ENCODE measurements around the gene KCNE1.

The KCNE1 gene

DNA sequence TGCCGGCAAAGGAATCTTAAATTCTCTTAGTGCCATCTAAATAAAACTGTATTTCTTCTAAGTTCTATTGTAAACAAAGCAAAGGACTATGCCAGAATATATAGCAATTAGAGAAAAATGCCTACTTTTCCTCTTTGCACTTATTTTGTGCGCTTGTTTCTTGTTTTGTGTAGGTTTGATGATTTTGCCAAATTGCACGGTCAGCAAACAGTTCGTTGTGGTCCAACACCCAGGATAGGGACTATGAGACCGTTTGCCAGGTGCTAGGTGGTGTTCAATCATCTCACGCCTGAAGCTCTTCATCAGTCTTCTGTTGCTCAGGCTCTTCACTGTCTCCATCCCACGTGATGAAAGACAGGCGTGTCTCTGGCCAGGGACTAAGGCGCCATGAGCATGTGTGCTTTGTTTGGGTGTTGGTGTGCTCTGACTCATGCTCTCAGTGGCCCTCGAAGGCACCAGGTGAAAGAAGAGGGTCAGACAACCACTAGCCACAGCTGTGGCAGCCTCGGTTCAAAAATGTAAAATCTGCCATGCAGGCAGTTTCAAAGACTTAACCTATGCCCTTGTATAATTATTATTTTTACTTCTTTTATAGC is 36.9 kb upstream of the KCNE1 start:
- Histone ChIP-seq H3K36me3 (replicated peaks) (no peaks in the 10 kb centered on the region), H3K27me3 (replicated peaks) (no peaks in the 10 kb centered on the region), H3K4me3 (ENCODE audit: low read depth, low read length) (no peak overlapping the region), H3K27ac (no peak overlapping the region)
- in situ Hi-C loops (cut with HindIII; ENCODE audit: low pct_ligation_motif_present, low sequenced_read_pairs) = no loop called here
- TF ChIP-seq, protein P1, sequence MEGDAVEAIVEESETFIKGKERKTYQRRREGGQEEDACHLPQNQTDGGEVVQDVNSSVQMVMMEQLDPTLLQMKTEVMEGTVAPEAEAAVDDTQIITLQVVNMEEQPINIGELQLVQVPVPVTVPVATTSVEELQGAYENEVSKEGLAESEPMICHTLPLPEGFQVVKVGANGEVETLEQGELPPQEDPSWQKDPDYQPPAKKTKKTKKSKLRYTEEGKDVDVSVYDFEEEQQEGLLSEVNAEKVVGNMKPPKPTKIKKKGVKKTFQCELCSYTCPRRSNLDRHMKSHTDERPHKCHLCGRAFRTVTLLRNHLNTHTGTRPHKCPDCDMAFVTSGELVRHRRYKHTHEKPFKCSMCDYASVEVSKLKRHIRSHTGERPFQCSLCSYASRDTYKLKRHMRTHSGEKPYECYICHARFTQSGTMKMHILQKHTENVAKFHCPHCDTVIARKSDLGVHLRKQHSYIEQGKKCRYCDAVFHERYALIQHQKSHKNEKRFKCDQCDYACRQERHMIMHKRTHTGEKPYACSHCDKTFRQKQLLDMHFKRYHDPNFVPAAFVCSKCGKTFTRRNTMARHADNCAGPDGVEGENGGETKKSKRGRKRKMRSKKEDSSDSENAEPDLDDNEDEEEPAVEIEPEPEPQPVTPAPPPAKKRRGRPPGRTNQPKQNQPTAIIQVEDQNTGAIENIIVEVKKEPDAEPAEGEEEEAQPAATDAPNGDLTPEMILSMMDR (IDR thresholded peaks at IDR 0.05; ENCODE audit: low read depth, low read length, missing control alignments) = no peak
- no peak for DNase-seq

DNA sequence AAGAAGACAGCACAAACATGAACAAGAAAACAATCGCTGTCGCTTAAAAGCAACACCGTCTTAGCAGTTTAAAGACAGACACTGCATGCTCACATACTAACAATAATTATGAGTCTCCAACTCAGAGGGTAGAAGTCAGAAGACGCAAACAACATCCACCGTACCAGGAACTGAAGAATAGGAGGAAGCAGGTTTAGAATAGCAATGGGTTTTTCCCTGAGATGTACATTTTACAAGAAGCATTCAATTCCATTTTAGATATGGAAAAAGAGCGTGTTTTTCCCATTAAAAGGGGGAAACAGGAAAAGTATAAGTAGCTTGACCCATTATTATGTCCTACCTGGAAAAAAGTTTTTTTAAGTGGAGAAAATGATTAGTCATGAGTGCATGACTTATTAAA is 34.5 kb upstream of the KCNE1 start:
- no peak for DNase-seq
- in situ Hi-C loops (cut with HindIII; ENCODE audit: low pct_ligation_motif_present, low sequenced_read_pairs) = no loop called here
- no peak overlapping the region for H3K4me3 ChIP-seq (ENCODE audit: low read depth, low read length)
- H3K27ac ChIP-seq = no peak overlapping the region
- TF ChIP-seq, protein P1 (IDR thresholded peaks at IDR 0.05; ENCODE audit: low read depth, low read length, missing control alignments) = no peak
- no peaks in the 10 kb centered on the region for H3K36me3 ChIP-seq (replicated peaks)
- H3K27me3 ChIP-seq (replicated peaks) = no peaks in the 10 kb centered on the region

DNA sequence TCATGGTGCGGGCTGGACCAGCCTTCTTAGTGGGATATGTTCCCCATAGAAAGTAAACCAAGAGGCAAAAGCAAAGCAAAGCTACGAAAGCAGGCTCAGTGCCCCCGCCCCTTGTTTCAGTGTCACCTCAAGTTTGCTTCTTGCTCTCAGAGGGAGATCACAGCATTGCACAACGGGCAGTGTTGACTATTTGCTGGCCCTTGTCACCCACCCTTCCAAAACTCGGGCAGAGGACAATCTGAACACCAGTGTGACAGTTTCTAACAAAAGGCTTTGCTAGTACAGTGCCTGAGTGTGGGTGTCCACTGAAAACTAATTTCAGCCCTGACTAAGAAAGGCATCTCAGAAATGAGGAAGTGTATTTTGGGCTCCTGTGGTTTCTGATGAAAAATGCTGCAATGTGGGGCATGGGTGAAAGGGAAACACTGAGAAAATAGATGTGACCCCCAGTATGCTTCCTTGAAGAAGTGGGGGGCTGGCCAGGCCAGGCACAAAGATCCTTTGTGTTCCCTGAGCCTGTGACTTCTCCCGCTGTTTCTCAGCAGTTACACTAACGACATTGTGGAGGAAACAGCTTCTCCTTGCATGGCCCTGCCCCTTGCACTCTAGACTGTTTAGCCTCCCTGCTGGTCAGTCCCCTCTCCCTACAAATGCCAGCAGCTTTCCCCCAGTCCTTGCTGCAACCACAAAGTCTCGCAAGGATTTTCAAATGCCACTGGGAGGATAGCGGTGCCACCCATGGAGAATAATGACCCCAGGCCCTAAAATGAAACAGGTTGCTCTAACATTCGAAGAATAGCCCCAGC is 33.3 kb upstream of the KCNE1 start:
- in situ Hi-C loops (cut with HindIII; ENCODE audit: low pct_ligation_motif_present, low sequenced_read_pairs) = no loop called here
- H3K27ac ChIP-seq = peak overlapping the region; percentile 58

DNA sequence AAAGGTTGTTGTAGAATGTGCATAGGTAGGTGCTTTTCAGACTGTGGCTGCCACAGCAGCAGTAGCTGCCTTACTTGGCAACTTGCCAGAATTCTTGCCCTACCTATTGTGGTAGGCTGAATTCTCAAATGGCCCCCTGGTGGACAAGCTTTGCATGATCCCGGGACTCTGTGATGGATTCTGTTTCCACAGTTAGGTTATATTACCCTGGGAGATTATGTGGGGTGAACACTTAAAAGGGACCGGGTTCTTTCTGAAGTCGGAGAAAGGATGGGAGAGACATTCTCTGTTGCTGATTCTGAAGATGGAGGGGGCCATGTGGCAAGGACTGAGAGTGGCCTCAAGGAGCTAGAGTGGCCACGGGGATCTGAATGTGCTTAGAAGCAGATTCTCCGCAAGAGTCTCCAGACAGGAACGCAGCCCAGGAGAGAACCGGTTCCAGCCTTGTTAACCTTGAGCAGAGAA is 32.1 kb upstream of the KCNE1 start:
- Histone ChIP-seq H3K27ac (no peak overlapping the region), H3K36me3 (replicated peaks) (no peaks in the 10 kb centered on the region), H3K4me3 (ENCODE audit: low read depth, low read length) (no peak overlapping the region), H3K27me3 (replicated peaks) (no peaks in the 10 kb centered on the region)
- in situ Hi-C loops (cut with HindIII; ENCODE audit: low pct_ligation_motif_present, low sequenced_read_pairs) = no loop called here
- TF ChIP-seq, protein P1 (IDR thresholded peaks at IDR 0.05; ENCODE audit: low read depth, low read length, missing control alignments) = peak; percentile 85
- DNase-seq = peak; percentile 82

More for the DNA sequence above, 33.3 kb upstream of the KCNE1 start:
- TF ChIP-seq, protein P1 (IDR thresholded peaks at IDR 0.05; ENCODE audit: low read depth, low read length, missing control alignments) = no peak
- H3K4me3 ChIP-seq (ENCODE audit: low read depth, low read length) = no peak overlapping the region
- DNase-seq = no peak
- H3K36me3 ChIP-seq (replicated peaks) = no peaks in the 10 kb centered on the region
- no peaks in the 10 kb centered on the region for H3K27me3 ChIP-seq (replicated peaks)

DNA sequence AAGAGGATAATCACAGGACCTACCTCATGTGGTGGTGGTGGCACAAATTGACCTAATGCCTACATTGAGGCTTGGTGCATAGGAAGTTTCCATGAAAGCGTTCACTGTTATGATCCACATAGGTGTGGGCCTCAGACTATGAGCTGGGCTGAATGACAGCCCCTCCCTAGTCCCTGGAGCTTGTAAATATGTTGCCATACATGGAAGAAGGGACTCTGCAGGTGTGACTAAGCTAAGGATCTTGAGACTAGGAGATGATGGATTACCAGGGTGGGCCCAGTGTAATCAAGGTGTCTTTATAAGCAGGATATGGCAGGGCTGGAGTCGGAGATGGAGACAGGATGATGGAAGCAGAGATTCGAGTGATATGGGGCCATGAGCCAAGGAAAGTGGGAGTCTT is 31.0 kb upstream of the KCNE1 start:
- TF ChIP-seq, protein P1 (IDR thresholded peaks at IDR 0.05; ENCODE audit: low read depth, low read length, missing control alignments) = no peak
- in situ Hi-C loops (cut with HindIII; ENCODE audit: low pct_ligation_motif_present, low sequenced_read_pairs) = no loop called here
- no peak for DNase-seq
- Histone ChIP-seq H3K27ac (no peak overlapping the region), H3K27me3 (replicated peaks) (no peaks in the 10 kb centered on the region), H3K36me3 (replicated peaks) (no peaks in the 10 kb centered on the region), H3K4me3 (ENCODE audit: low read depth, low read length) (no peak overlapping the region)
